Memory B cell (primary cell): Measurements from ENCODE around the gene MBIP.
"Not testable (repeated sequence)": the region's sequence is repeated elsewhere in the genome, so short reads cannot be mapped to it uniquely, and the experiment has no call there.

ENCODE experiments used
- ATAC-seq: fragments of 150-1000 bp; cut with Tn5 transposase; 2 replicates; pipeline ENCODE4 v1.10.0; 2021; ENCODE audit warnings: low read depth, mild to moderate bottlenecking, moderate library complexity
- DNase-seq, 2 donors: peaks; one replicate each; pipeline ENCODE4 v3.0.0; 2022; ENCODE audit warnings: low spot score in 2 of 2
- H3K27ac Mint-ChIP-seq: one replicate; pipeline ENCODE4 v1.8.0; 2022; ENCODE audit warnings: mild to moderate bottlenecking, moderate library complexity, mixed read lengths
- H3K27me3 Mint-ChIP-seq: one replicate; pipeline ENCODE4 v1.8.0; 2022; ENCODE audit warnings: mixed read lengths
- H3K36me3 Mint-ChIP-seq: one replicate; pipeline ENCODE4 v1.8.0; 2022; ENCODE audit warnings: mild to moderate bottlenecking, mixed read lengths
- H3K4me1 Mint-ChIP-seq: one replicate; pipeline ENCODE4 v1.8.0; 2022; ENCODE audit warnings: mixed read lengths
- H3K4me3 Mint-ChIP-seq: one replicate; pipeline ENCODE4 v1.8.0; 2022; ENCODE audit warnings: mild to moderate bottlenecking, moderate library complexity, mixed read lengths
- H3K9me3 Mint-ChIP-seq: one replicate; pipeline ENCODE4 v1.8.0; 2022; ENCODE audit warnings: mixed read lengths

The MBIP gene

GRCh38 chr14:36320200-36320896 is at the start of gene MBIP:
MBIP (minus strand) TSS chr14:36320637; CDS start chr14:36320588, 49 bp downstream.
- peak within 1 kb of the TSS; percentile 97 for H3K4me3 Mint-ChIP-seq
- H3K36me3 Mint-ChIP-seq = no peaks in the 10 kb centered on the region
- H3K27me3 Mint-ChIP-seq = peaks cover 7% of the 10 kb centered on the region
- ATAC-seq (peak; percentile 97), DNase-seq (peak; percentile 72 to 75)
- peak within 1 kb of the TSS; percentile 95 for H3K27ac Mint-ChIP-seq
- H3K9me3 Mint-ChIP-seq = no peaks in the 10 kb centered on the region
- H3K4me1 Mint-ChIP-seq = peaks cover 11% of the 10 kb centered on the region

- H3K27me3 Mint-ChIP-seq = peaks cover 4% of the 10 kb centered on the region
- no peak overlapping the region for H3K4me3 Mint-ChIP-seq
- H3K9me3 Mint-ChIP-seq = no peaks in the 10 kb centered on the region
- H3K27ac Mint-ChIP-seq = no peak overlapping the region
- no peaks in the 10 kb centered on the region for H3K4me1 Mint-ChIP-seq
- H3K36me3 Mint-ChIP-seq = no peaks in the 10 kb centered on the region
- no peak for DNase-seq
- no peak for ATAC-seq
These were observed 47.7 kb upstream of the MBIP start for GRCh38 chr14:36367985-36368774.

- Mint-ChIP-seq H3K4me1 (no peaks in the 10 kb centered on the region), H3K27me3 (peaks cover 4% of the 10 kb centered on the region), H3K4me3 (no peak overlapping the region), H3K36me3 (no peaks in the 10 kb centered on the region), H3K27ac (no peak overlapping the region), H3K9me3 (no peaks in the 10 kb centered on the region)
- ATAC-seq (no peak), DNase-seq (no peak)
These were observed 45.3 kb upstream of the MBIP start for GRCh38 chr14:36365766-36366165.

- Mint-ChIP-seq H3K36me3 (no peaks in the 10 kb centered on the region), H3K4me3 (no peak overlapping the region), H3K4me1 (no peaks in the 10 kb centered on the region), H3K27ac (no peak overlapping the region), H3K9me3 (no peaks in the 10 kb centered on the region), H3K27me3 (peaks cover 2% of the 10 kb centered on the region)
- ATAC-seq (no peak), DNase-seq (no peak)
These were observed 43.3 kb upstream of the MBIP start for GRCh38 chr14:36363704-36364103.

GRCh38 chr14:36362648-36363047 is 42.2 kb upstream of the MBIP start:
- no peak overlapping the region for H3K4me3 Mint-ChIP-seq
- no peak for DNase-seq
- no peak for ATAC-seq
- peaks cover 2% of the 10 kb centered on the region for H3K27me3 Mint-ChIP-seq
- no peaks in the 10 kb centered on the region for H3K4me1 Mint-ChIP-seq
- no peaks in the 10 kb centered on the region for H3K9me3 Mint-ChIP-seq
- H3K36me3 Mint-ChIP-seq = no peaks in the 10 kb centered on the region
- H3K27ac Mint-ChIP-seq = no peak overlapping the region

- Mint-ChIP-seq H3K4me1 (no peaks in the 10 kb centered on the region), H3K4me3 (no peak overlapping the region), H3K9me3 (peaks cover 2% of the 10 kb centered on the region), H3K27me3 (peaks cover 2% of the 10 kb centered on the region), H3K36me3 (peaks cover 2% of the 10 kb centered on the region), H3K27ac (no peak overlapping the region)
- ATAC-seq (no peak), DNase-seq (no peak)
These were observed 40.9 kb upstream of the MBIP start for GRCh38 chr14:36361210-36361853.

GRCh38 chr14:36356862-36357261 is 36.4 kb upstream of the MBIP start:
- H3K4me3 Mint-ChIP-seq = no peak overlapping the region
- H3K27ac Mint-ChIP-seq = no peak overlapping the region
- peaks cover 1% of the 10 kb centered on the region for H3K27me3 Mint-ChIP-seq
- no peaks in the 10 kb centered on the region for H3K4me1 Mint-ChIP-seq
- peaks cover 4% of the 10 kb centered on the region for H3K36me3 Mint-ChIP-seq
- ATAC-seq = no peak
- no peak for DNase-seq
- peaks cover 4% of the 10 kb centered on the region for H3K9me3 Mint-ChIP-seq

GRCh38 chr14:36346052-36346451 is 25.6 kb upstream of the MBIP start:
- Mint-ChIP-seq H3K27me3 (peaks cover 6% of the 10 kb centered on the region), H3K27ac (no peak overlapping the region), H3K4me3 (no peak overlapping the region), H3K36me3 (no peaks in the 10 kb centered on the region), H3K4me1 (no peaks in the 10 kb centered on the region), H3K9me3 (no peaks in the 10 kb centered on the region)
- no peak for DNase-seq
- ATAC-seq = no peak

- Mint-ChIP-seq H3K27me3 (peaks cover 6% of the 10 kb centered on the region), H3K4me1 (no peaks in the 10 kb centered on the region), H3K9me3 (no peaks in the 10 kb centered on the region), H3K36me3 (no peaks in the 10 kb centered on the region), H3K4me3 (no peak overlapping the region), H3K27ac (no peak overlapping the region)
- DNase-seq = no peak
- no peak for ATAC-seq
These were observed 23.8 kb upstream of the MBIP start for GRCh38 chr14:36344211-36344610.

- not testable (repeated sequence) for H3K4me3 Mint-ChIP-seq, H3K36me3 Mint-ChIP-seq, H3K4me1 Mint-ChIP-seq, ATAC-seq, H3K27ac Mint-ChIP-seq, DNase-seq, H3K9me3 Mint-ChIP-seq, H3K27me3 Mint-ChIP-seq
These were observed 21.4 kb upstream of the MBIP start for GRCh38 chr14:36341811-36342210.

- Mint-ChIP-seq H3K9me3 (no peaks in the 10 kb centered on the region), H3K4me1 (peaks cover 3% of the 10 kb centered on the region), H3K36me3 (no peaks in the 10 kb centered on the region), H3K4me3 (no peak overlapping the region), H3K27me3 (peaks cover 9% of the 10 kb centered on the region), H3K27ac (no peak overlapping the region)
- DNase-seq (no peak), ATAC-seq (no peak)
These were observed 19.9 kb upstream of the MBIP start for GRCh38 chr14:36340276-36340890.

GRCh38 chr14:36339816-36340215 is 19.4 kb upstream of the MBIP start:
- Mint-ChIP-seq H3K27me3 (peaks cover 13% of the 10 kb centered on the region), H3K4me1 (peaks cover 3% of the 10 kb centered on the region), H3K36me3 (no peaks in the 10 kb centered on the region), H3K27ac (no peak overlapping the region), H3K4me3 (no peak overlapping the region), H3K9me3 (no peaks in the 10 kb centered on the region)
- DNase-seq (no peak), ATAC-seq (no peak)

GRCh38 chr14:36333119-36333518 is 12.7 kb upstream of the MBIP start:
- H3K4me1 Mint-ChIP-seq = no peaks in the 10 kb centered on the region
- no peaks in the 10 kb centered on the region for H3K9me3 Mint-ChIP-seq
- no peak overlapping the region for H3K27ac Mint-ChIP-seq

GRCh38 chr14:36327573-36327972 is 7.1 kb upstream of the MBIP start:
- not testable (repeated sequence) for H3K27ac Mint-ChIP-seq, H3K9me3 Mint-ChIP-seq, H3K36me3 Mint-ChIP-seq, ATAC-seq, H3K4me1 Mint-ChIP-seq, H3K4me3 Mint-ChIP-seq, DNase-seq
- H3K27me3 Mint-ChIP-seq = peaks cover 21% of the 10 kb centered on the region

More at GRCh38 chr14:36333119-36333518, 12.7 kb upstream of the MBIP start:
- DNase-seq (no peak), ATAC-seq (no peak)
- peaks cover 19% of the 10 kb centered on the region for H3K27me3 Mint-ChIP-seq
- no peak overlapping the region for H3K4me3 Mint-ChIP-seq
- H3K36me3 Mint-ChIP-seq = no peaks in the 10 kb centered on the region
